ENCODE data around the gene CCDC117. TPM values are rescaled to one million over a fixed set of nuclear protein-coding genes. Genes with fewer than 3 reads are reported as not detected.

Gene CCDC117
- 10 to 100 TPM; 23.9 to 33.2 (median 29.8) TPM for total RNA-seq
- 10 to 100 TPM in 1 of 3 donors, 1 to 10 TPM in 2; 9.6 to 10.4 (median 9.6) TPM for polyA plus RNA-seq

GRCh38 chr22:28772633-28773460 lies at the start of gene CCDC117:
TSS of gene CCDC117 (plus strand) at chr22:28772695. CDS start at chr22:28772850, 155 bp downstream.
- 0% methylated on average over 92 of the region's 92 CpGs for WGBS, 2 donors
- Histone ChIP-seq H3K4me1 (peaks cover 0 to 36% (median 25%) of the 10 kb centered on the region in 4 donors), H3K27ac (peak within 1 kb of the TSS; percentile 97 to 100 (median 100)), H3K27me3 (no peaks in the 10 kb centered on the region), H3K36me3 (peaks cover 0 to 27% (median 0%) of the 10 kb centered on the region in 4 donors), H3K9me3 (peaks cover 0 to 4% (median 0%) of the 10 kb centered on the region in 4 donors), H3K4me3 (peak within 1 kb of the TSS; percentile 63 to 99 (median 95))
- intact Hi-C loops (cut with DNase I): loop anchor here (1.0 to 2.0 kb wide), 2 partner anchors 26 to 30 kb away; partner anchors contain the start of gene HSCB
- DNase-seq: peak; percentile 97
- TF ChIP-seq POLR2A (IDR thresholded peaks at IDR 0.05) (peak in 1 of 2 donors; percentile 54), POLR2AphosphoS5 (IDR thresholded peaks at IDR 0.05) (peak; percentile 85 to 97 (median 90)), EP300 (IDR thresholded peaks at IDR 0.05) (peak in 1 of 4 donors; percentile 51), CTCF (IDR thresholded peaks at IDR 0.05) (no peak)

GRCh38 chr22:28728002-28728401 lies 44.5 kb upstream of the CCDC117 start:
- Histone ChIP-seq H3K27me3 (no peaks in the 10 kb centered on the region), H3K9me3 (no peaks in the 10 kb centered on the region), H3K4me3 (no peak overlapping the region), H3K36me3 (no peaks in the 10 kb centered on the region), H3K27ac (no peak overlapping the region), H3K4me1 (no peaks in the 10 kb centered on the region)
- WGBS, 2 donors: 94 to 96% methylated on average over 1 of the region's 1 CpG
- TF ChIP-seq CTCF (IDR thresholded peaks at IDR 0.05) (no peak), POLR2A (IDR thresholded peaks at IDR 0.05) (no peak), POLR2AphosphoS5 (IDR thresholded peaks at IDR 0.05) (no peak), EP300 (IDR thresholded peaks at IDR 0.05) (no peak)
- DNase-seq: no peak
- intact Hi-C loops (cut with DNase I): no loop called here

- no peaks in the 10 kb centered on the region for H3K36me3 ChIP-seq
- WGBS, 2 donors: 91 to 95% methylated on average over 10 of the region's 10 CpGs
Observed at GRCh38 chr22:28728621-28729313, 43.7 kb upstream of the CCDC117 start.

GRCh38 chr22:28730179-28730578 lies 42.3 kb upstream of the CCDC117 start:
- Histone ChIP-seq H3K36me3 (no peaks in the 10 kb centered on the region), H3K4me1 (no peaks in the 10 kb centered on the region), H3K27ac (no peak overlapping the region), H3K27me3 (no peaks in the 10 kb centered on the region), H3K4me3 (no peak overlapping the region), H3K9me3 (no peaks in the 10 kb centered on the region)
- DNase-seq: no peak
- TF ChIP-seq POLR2A (IDR thresholded peaks at IDR 0.05) (no peak), POLR2AphosphoS5 (IDR thresholded peaks at IDR 0.05) (no peak), EP300 (IDR thresholded peaks at IDR 0.05) (no peak), CTCF (IDR thresholded peaks at IDR 0.05) (no peak)
- intact Hi-C loops (cut with DNase I): no loop called here
- WGBS, 2 donors: 85 to 90% methylated on average over 3 of the region's 3 CpGs

More at GRCh38 chr22:28728621-28729313, 43.7 kb upstream of the CCDC117 start:
- Histone ChIP-seq H3K27me3 (no peaks in the 10 kb centered on the region), H3K4me3 (no peak overlapping the region), H3K27ac (no peak overlapping the region), H3K9me3 (no peaks in the 10 kb centered on the region), H3K4me1 (no peaks in the 10 kb centered on the region)
- TF ChIP-seq POLR2AphosphoS5 (IDR thresholded peaks at IDR 0.05) (no peak), EP300 (IDR thresholded peaks at IDR 0.05) (no peak), POLR2A (IDR thresholded peaks at IDR 0.05) (no peak), CTCF (IDR thresholded peaks at IDR 0.05) (no peak)
- intact Hi-C loops (cut with DNase I): no loop called here
- DNase-seq: no peak
